Lower leg skin (tissue), 3 donors: Measurements from ENCODE around the gene SPTB.

Experiments
- POLR2A ChIP-seq, 2 donors: fragments of 450-650 bp; IDR thresholded peaks; one replicate each; pipeline ENCODE4 v1.6.1; 2016 to 2017; ENCODE audit warnings: antibody characterized with exemption in 2 of 2, mild to moderate bottlenecking in 1 of 2, moderate library complexity in 1 of 2
- TF ChIP-seq, protein P1 (sequence below), 3 donors: fragments of 450-650 bp; IDR thresholded peaks; one replicate each; pipeline ENCODE4 v1.5.1; 2016; ENCODE audit warnings: antibody characterized with exemption in 3 of 3, mild to moderate bottlenecking in 3 of 3, moderate library complexity in 2 of 3

GRCh38 chr14:64761441-64762043, 118.2 kb downstream of the SPTB start:
- TF ChIP-seq, protein P1, sequence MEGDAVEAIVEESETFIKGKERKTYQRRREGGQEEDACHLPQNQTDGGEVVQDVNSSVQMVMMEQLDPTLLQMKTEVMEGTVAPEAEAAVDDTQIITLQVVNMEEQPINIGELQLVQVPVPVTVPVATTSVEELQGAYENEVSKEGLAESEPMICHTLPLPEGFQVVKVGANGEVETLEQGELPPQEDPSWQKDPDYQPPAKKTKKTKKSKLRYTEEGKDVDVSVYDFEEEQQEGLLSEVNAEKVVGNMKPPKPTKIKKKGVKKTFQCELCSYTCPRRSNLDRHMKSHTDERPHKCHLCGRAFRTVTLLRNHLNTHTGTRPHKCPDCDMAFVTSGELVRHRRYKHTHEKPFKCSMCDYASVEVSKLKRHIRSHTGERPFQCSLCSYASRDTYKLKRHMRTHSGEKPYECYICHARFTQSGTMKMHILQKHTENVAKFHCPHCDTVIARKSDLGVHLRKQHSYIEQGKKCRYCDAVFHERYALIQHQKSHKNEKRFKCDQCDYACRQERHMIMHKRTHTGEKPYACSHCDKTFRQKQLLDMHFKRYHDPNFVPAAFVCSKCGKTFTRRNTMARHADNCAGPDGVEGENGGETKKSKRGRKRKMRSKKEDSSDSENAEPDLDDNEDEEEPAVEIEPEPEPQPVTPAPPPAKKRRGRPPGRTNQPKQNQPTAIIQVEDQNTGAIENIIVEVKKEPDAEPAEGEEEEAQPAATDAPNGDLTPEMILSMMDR (IDR thresholded peaks at IDR 0.05): no peak
- no peak for TF ChIP-seq POLR2A (IDR thresholded peaks at IDR 0.05)
